Osteocyte (in vitro differentiated cells): ENCODE measurements around the gene TSR3. TPM values are rescaled to one million over a fixed set of nuclear protein-coding genes. Genes with fewer than 3 reads are reported as not detected.

Source experiments
- DNase-seq: peaks from one replicate; pipeline ENCODE4 v3.0.0; 2021; ENCODE audit warnings: mixed read lengths; ENCODE audit not compliant: unreplicated experiment; ENCODE audit errors: extremely low spot score
- H3K27ac Mint-ChIP-seq: one replicate; pipeline ENCODE4 v1.8.0; 2021; ENCODE audit warnings: mild to moderate bottlenecking, mixed read lengths; ENCODE audit not compliant: unreplicated experiment
- H3K27me3 Mint-ChIP-seq: one replicate; pipeline ENCODE4 v1.8.0; 2021; ENCODE audit warnings: mixed read lengths; ENCODE audit not compliant: unreplicated experiment
- H3K36me3 Mint-ChIP-seq: one replicate; pipeline ENCODE4 v1.8.0; 2021; ENCODE audit warnings: mixed read lengths; ENCODE audit not compliant: unreplicated experiment
- H3K4me1 Mint-ChIP-seq: one replicate; pipeline ENCODE4 v1.8.0; 2021; ENCODE audit warnings: mixed read lengths; ENCODE audit not compliant: unreplicated experiment
- H3K4me3 Mint-ChIP-seq: one replicate; pipeline ENCODE4 v1.8.0; 2021; ENCODE audit warnings: mild to moderate bottlenecking, moderate library complexity, mixed read lengths; ENCODE audit not compliant: unreplicated experiment
- H3K9me3 Mint-ChIP-seq: one replicate; pipeline ENCODE4 v1.8.0; 2021; ENCODE audit warnings: mixed read lengths; ENCODE audit not compliant: unreplicated experiment
- CTCF ChIP-seq: fragments of 200-600 bp; sonication (generic); IDR thresholded peaks from 2 replicates; pipeline ENCODE4 v1.5.0; 2021; ENCODE audit warnings: antibody characterized with exemption, mild to moderate bottlenecking, moderate library complexity
- total RNA-seq: library from RNA; stranded (reverse); gene quantifications from 2 replicates; pipeline ENCODE4 v1.2.1, GENCODE V29; 2021

Gene TSR3
- total RNA-seq, 1 donor from 2014 or later = 58.0 TPM

DNA sequence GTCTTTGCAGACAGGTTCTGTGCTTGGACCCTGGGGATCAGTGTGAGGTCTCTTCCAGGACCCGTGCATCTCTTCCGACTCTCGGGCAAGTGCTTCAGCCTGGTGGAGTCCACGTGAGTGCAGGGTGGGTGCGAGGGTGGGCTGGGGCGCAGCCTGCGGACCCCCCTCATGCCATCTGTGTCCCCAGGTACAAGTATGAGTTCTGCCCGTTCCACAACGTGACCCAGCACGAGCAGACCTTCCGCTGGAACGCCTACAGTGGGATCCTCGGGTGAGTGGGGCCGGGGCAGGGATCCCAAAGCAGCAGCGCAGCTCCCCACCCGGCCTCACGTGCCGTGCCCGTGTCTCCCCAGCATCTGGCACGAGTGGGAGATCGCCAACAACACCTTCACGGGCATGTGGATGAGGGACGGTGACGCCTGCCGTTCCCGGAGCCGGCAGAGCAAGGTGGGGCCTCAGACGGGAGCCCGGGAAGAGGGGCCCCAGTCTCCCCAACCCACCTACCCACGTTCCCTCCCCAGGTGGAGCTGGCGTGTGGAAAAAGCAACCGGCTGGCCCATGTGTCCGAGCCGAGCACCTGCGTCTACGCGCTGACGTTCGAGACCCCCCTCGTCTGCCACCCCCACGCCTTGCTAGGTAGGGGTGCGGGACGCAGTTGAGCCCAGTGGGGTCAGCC lies 10.1 kb upstream of the TSR3 start:
- no peaks in the 10 kb centered on the region for H3K4me1 Mint-ChIP-seq

DNA sequence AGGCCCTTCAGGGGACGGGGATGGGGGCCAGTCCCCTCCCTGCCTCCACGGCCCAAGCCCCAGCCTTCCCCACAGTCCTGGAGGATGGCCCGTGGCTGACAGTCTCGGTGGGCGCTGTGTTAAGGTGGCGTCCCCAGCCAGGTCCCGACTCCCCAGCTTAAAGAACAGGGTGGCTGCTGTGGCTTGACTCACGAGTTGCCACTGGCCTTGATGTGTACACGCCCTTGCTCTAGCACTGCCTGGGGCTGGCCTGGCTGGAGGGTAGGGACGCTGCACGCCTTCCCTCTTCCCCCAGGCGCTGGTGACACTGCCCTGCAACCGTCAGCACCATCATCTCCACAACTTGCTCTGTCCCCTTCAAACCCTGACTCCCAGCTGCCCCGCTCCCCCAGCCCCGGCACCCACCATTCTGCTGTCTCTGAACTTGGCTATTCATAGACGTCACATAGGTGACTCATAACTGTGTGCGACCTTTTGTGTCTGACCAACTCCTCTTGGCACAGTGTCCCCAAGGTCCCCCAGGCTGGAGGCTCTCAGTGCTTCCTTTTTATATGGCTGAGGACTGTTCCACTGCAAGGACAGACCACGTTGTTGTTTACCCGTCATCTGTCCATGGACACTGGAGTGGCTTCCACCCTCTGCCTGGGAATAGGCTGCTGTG lies 6.4 kb upstream of the TSR3 start:
- peaks cover 16% of the 10 kb centered on the region for H3K4me1 Mint-ChIP-seq
- H3K4me3 Mint-ChIP-seq = no peak overlapping the region
- no peaks in the 10 kb centered on the region for H3K27me3 Mint-ChIP-seq
- no peaks in the 10 kb centered on the region for H3K36me3 Mint-ChIP-seq
- TF ChIP-seq CTCF = no peak
- H3K9me3 Mint-ChIP-seq = no peaks in the 10 kb centered on the region
- DNase-seq = no peak
- no peak overlapping the region for H3K27ac Mint-ChIP-seq

More for the DNA sequence above, 10.1 kb upstream of the TSR3 start:
- Mint-ChIP-seq H3K4me3 (no peak overlapping the region), H3K27ac (no peak overlapping the region), H3K9me3 (no peaks in the 10 kb centered on the region), H3K27me3 (no peaks in the 10 kb centered on the region), H3K36me3 (peaks cover 8% of the 10 kb centered on the region)
- DNase-seq = no peak
- no peak for TF ChIP-seq CTCF

GRCh38 chr16:1356061-1356900 lies 4.6 kb upstream of the TSR3 start:
- TF ChIP-seq CTCF = no peak

GRCh38 chr16:1355591-1355990 lies 3.9 kb upstream of the TSR3 start:
- Mint-ChIP-seq H3K4me1 (peaks cover 26% of the 10 kb centered on the region), H3K9me3 (no peaks in the 10 kb centered on the region), H3K36me3 (no peaks in the 10 kb centered on the region), H3K4me3 (no peak overlapping the region), H3K27ac (no peak overlapping the region), H3K27me3 (no peaks in the 10 kb centered on the region)
- DNase-seq = no peak
- TF ChIP-seq CTCF = no peak

More at GRCh38 chr16:1356061-1356900, 4.6 kb upstream of the TSR3 start:
- DNase-seq = no peak
- H3K4me1 Mint-ChIP-seq = peaks cover 23% of the 10 kb centered on the region
- H3K27ac Mint-ChIP-seq = no peak overlapping the region
- no peak overlapping the region for H3K4me3 Mint-ChIP-seq
- H3K27me3 Mint-ChIP-seq = no peaks in the 10 kb centered on the region
- no peaks in the 10 kb centered on the region for H3K36me3 Mint-ChIP-seq
- no peaks in the 10 kb centered on the region for H3K9me3 Mint-ChIP-seq
